ENCODE results near the gene AEBP2. TPM values are rescaled to one million over a fixed set of nuclear protein-coding genes. Genes with fewer than 3 reads are reported as not detected.

Gene AEBP2
- total and polyA plus RNA-seq, 2 of the 13 experiments (the other 11 are each of a cell fraction or from before 2014, with no cell fraction given) = 9.2 to 17.9 TPM

DNA sequence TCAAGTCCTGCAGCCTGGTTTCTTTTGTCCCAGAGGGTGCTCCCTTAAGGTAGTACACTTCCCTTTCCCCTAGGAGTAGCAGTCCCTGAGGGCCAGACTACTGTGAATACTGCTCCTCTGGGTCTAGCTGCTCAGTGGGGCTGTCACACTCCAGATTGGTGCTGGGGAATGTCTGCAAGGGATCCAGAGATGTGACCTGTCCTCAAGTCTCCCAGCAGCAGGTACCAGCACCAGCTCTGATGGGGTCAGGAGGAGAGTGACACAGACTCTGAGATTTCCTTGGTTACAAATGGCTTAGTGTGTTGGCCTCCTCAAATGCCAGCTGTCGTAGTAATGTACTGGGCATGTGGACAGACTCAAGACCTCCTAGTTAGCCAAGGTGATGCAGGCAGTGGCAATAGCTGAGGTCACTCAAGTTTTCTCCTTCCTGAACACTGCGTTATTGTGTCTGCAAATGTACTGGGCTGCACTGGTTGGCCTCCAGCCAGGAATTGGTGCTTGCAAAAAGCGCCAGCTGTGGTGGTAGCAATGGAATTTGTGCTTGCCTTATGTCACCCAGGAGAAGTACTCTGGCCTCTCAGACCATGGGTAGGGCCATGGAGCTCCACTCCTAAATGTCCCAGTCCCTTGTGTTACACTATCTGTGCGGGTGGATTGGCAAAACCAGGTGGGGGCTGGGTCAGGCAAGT, 36.4 kb upstream of the AEBP2 start (continued):
- TF ChIP-seq, protein P1, sequence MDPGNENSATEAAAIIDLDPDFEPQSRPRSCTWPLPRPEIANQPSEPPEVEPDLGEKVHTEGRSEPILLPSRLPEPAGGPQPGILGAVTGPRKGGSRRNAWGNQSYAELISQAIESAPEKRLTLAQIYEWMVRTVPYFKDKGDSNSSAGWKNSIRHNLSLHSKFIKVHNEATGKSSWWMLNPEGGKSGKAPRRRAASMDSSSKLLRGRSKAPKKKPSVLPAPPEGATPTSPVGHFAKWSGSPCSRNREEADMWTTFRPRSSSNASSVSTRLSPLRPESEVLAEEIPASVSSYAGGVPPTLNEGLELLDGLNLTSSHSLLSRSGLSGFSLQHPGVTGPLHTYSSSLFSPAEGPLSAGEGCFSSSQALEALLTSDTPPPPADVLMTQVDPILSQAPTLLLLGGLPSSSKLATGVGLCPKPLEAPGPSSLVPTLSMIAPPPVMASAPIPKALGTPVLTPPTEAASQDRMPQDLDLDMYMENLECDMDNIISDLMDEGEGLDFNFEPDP (CRISPR knock-in tag; conservative IDR thresholded peaks at IDR 0.05) = no peak
- TF ChIP-seq KLF13 (CRISPR knock-in tag; IDR thresholded peaks at IDR 0.05) (no peak), ZNF382 (CRISPR knock-in tag; IDR thresholded peaks at IDR 0.05; ENCODE audit: borderline replicate concordance) (no peak), MTF2 (CRISPR knock-in tag; IDR thresholded peaks at IDR 0.05; ENCODE audit: borderline replicate concordance) (no peak), MAFF (IDR thresholded peaks at IDR 0.05; ENCODE audit: low read depth, low read length) (no peak), MTA3 (CRISPR knock-in tag; IDR thresholded peaks at IDR 0.05) (no peak), RFXANK (CRISPR knock-in tag; IDR thresholded peaks at IDR 0.05) (no peak), SMARCC2 (IDR thresholded peaks at IDR 0.05) (no peak)
- TF ChIP-seq, protein P2, sequence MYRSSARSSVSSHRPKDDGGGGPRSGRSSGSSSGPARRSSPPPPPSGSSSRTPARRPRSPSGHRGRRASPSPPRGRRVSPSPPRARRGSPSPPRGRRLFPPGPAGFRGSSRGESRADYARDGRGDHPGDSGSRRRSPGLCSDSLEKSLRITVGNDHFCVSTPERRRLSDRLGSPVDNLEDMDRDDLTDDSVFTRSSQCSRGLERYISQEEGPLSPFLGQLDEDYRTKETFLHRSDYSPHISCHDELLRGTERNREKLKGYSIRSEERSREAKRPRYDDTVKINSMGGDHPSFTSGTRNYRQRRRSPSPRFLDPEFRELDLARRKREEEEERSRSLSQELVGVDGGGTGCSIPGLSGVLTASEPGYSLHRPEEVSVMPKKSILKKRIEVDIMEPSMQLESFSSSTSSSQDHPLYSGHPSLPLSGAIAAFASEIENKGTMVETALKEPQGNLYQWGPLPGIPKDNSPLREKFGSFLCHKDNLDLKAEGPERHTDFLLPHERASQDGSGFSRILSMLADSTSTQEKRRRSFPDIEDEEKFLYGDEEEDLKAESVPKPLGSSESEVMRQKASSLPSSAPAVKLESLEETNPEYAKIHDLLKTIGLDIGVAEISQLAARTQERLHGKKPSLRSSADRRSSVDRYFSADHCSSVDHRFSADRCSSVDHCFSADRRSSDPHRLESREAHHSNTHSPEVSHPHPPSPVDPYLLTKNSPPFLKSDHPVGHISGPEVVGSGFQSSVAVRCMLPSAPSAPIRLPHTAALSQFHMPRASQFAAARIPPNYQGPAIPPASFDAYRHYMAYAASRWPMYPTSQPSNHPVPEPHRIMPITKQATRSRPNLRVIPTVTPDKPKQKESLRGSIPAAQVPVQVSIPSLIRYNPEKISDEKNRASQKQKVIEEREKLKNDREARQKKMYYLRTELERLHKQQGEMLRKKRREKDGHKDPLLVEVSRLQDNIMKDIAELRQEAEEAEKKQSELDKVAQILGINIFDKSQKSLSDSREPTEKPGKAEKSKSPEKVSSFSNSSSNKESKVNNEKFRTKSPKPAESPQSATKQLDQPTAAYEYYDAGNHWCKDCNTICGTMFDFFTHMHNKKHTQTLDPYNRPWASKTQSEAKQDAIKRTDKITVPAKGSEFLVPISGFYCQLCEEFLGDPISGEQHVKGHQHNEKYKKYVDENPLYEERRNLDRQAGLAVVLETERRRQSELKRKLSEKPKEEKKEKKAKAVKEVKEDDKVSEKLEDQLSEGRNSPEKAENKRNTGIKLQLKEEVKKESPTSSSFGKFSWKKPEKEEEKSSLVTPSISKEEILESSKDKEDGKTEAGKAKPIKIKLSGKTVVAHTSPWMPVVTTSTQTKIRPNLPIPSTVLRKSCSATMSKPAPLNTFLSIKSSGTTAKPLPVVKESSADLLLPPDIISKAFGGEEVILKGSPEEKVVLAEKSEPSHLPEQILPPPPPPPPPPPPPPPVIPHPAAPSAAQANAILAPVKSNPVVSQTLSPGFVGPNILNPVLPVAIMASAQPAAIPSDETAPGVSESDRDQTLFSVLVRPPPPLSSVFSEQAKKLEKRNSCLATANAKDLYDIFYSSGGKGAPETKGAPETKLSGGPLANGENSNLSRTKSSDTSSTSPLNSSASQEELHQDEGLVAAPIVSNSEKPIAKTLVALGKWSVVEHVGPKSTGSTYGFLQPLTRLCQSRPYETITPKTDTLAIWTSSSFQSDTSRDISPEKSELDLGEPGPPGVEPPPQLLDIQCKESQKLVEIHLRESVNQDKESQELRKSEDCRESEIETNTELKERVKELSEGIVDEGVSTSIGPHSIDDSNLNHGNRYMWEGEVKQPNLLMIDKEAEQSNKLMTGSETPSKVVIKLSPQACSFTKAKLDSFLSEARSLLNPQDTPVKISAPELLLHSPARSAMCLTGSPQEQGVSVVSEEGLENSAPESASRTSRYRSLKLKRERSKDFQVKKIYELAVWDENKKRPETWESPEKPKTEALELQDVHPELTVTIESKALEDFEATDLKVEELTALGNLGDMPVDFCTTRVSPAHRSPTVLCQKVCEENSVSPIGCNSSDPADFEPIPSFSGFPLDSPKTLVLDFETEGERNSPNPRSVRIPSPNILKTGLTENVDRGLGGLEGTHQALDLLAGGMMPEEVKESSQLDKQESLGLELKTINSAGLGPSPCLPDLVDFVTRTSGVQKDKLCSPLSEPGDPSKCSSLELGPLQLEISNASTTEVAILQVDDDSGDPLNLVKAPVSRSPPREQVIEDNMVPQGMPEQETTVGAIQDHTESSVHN (CRISPR knock-in tag; IDR thresholded peaks at IDR 0.05) = no peak
- TF ChIP-seq, protein P3, sequence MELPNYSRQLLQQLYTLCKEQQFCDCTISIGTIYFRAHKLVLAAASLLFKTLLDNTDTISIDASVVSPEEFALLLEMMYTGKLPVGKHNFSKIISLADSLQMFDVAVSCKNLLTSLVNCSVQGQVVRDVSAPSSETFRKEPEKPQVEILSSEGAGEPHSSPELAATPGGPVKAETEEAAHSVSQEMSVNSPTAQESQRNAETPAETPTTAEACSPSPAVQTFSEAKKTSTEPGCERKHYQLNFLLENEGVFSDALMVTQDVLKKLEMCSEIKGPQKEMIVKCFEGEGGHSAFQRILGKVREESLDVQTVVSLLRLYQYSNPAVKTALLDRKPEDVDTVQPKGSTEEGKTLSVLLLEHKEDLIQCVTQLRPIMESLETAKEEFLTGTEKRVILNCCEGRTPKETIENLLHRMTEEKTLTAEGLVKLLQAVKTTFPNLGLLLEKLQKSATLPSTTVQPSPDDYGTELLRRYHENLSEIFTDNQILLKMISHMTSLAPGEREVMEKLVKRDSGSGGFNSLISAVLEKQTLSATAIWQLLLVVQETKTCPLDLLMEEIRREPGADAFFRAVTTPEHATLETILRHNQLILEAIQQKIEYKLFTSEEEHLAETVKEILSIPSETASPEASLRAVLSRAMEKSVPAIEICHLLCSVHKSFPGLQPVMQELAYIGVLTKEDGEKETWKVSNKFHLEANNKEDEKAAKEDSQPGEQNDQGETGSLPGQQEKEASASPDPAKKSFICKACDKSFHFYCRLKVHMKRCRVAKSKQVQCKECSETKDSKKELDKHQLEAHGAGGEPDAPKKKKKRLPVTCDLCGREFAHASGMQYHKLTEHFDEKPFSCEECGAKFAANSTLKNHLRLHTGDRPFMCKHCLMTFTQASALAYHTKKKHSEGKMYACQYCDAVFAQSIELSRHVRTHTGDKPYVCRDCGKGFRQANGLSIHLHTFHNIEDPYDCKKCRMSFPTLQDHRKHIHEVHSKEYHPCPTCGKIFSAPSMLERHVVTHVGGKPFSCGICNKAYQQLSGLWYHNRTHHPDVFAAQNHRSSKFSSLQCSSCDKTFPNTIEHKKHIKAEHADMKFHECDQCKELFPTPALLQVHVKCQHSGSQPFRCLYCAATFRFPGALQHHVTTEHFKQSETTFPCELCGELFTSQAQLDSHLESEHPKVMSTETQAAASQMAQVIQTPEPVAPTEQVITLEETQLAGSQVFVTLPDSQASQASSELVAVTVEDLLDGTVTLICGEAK (IDR thresholded peaks at IDR 0.05) = no peak
- TF ChIP-seq, protein P3 (CRISPR knock-in tag; IDR thresholded peaks at IDR 0.05) = no peak
